ENCODE measurements around the gene CNTNAP4.

DNA sequence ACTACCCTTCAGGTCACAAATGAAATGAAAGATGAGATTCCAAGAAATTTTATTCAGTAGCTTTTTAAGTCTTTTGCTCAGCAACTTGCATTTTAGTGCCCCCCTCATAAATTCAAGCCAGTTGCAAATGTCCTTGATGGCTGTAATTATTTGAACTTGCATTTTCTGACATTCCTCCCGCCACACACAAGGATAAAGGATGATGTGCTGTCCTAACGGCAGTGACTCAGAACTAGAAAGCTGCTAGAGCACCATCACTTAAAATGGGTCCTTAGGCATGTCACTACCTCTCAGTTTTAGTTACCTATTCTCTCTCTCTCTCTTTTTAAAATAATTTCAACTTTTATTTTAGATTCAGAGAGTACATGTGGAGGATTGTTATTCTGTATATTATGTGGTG, 306.7 kb downstream of the CNTNAP4 start:
- no peak for TF ChIP-seq CTCF (IDR thresholded peaks at IDR 0.05)
- no peak for TF ChIP-seq RFX5 (IDR thresholded peaks at IDR 0.05; ENCODE audit: low read length)
- TF ChIP-seq NRF1 (IDR thresholded peaks at IDR 0.05; ENCODE audit: low read depth, low read length), result no peak
- TF ChIP-seq YY1 (IDR thresholded peaks at IDR 0.05; ENCODE audit: low read depth), result no peak
- TF ChIP-seq CHD2 (IDR thresholded peaks at IDR 0.05; ENCODE audit: low read length, partially characterized antibody), result no peak
- no peak for TF ChIP-seq RCOR1 (IDR thresholded peaks at IDR 0.05; ENCODE audit: low read length)
- TF ChIP-seq JUND (IDR thresholded peaks at IDR 0.05), result no peak
- no peak for TF ChIP-seq EZH2phosphoT487 (IDR thresholded peaks at IDR 0.05; ENCODE audit: borderline replicate concordance, low read depth)
- TF ChIP-seq, protein P1, sequence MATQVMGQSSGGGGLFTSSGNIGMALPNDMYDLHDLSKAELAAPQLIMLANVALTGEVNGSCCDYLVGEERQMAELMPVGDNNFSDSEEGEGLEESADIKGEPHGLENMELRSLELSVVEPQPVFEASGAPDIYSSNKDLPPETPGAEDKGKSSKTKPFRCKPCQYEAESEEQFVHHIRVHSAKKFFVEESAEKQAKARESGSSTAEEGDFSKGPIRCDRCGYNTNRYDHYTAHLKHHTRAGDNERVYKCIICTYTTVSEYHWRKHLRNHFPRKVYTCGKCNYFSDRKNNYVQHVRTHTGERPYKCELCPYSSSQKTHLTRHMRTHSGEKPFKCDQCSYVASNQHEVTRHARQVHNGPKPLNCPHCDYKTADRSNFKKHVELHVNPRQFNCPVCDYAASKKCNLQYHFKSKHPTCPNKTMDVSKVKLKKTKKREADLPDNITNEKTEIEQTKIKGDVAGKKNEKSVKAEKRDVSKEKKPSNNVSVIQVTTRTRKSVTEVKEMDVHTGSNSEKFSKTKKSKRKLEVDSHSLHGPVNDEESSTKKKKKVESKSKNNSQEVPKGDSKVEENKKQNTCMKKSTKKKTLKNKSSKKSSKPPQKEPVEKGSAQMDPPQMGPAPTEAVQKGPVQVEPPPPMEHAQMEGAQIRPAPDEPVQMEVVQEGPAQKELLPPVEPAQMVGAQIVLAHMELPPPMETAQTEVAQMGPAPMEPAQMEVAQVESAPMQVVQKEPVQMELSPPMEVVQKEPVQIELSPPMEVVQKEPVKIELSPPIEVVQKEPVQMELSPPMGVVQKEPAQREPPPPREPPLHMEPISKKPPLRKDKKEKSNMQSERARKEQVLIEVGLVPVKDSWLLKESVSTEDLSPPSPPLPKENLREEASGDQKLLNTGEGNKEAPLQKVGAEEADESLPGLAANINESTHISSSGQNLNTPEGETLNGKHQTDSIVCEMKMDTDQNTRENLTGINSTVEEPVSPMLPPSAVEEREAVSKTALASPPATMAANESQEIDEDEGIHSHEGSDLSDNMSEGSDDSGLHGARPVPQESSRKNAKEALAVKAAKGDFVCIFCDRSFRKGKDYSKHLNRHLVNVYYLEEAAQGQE (IDR thresholded peaks at IDR 0.05; ENCODE audit: low read depth, low read length), result no peak
- TF ChIP-seq RAD21 (IDR thresholded peaks at IDR 0.05; ENCODE audit: low read length), result no peak
- no peak for TF ChIP-seq EP300 (IDR thresholded peaks at IDR 0.05; ENCODE audit: borderline replicate concordance in 1 of 2, low read depth in 1 of 2, low read length in 1 of 2)

Data from SK-N-SH (cell line).